HG02798 (cell line): ENCODE results near the gene CAVIN1.
"Not testable (repeated sequence)": the region's sequence is repeated elsewhere in the genome, so short reads cannot be mapped to it uniquely, and the experiment has no call there.

Source experiments
- ATAC-seq: cut with Tn5 transposase; IDR thresholded peaks from one replicate; pipeline ENCODE4 v1.9.1; 2021; ENCODE audit warnings: mild to moderate bottlenecking; ENCODE audit not compliant: unreplicated experiment, poor library complexity

Gene CAVIN1

DNA sequence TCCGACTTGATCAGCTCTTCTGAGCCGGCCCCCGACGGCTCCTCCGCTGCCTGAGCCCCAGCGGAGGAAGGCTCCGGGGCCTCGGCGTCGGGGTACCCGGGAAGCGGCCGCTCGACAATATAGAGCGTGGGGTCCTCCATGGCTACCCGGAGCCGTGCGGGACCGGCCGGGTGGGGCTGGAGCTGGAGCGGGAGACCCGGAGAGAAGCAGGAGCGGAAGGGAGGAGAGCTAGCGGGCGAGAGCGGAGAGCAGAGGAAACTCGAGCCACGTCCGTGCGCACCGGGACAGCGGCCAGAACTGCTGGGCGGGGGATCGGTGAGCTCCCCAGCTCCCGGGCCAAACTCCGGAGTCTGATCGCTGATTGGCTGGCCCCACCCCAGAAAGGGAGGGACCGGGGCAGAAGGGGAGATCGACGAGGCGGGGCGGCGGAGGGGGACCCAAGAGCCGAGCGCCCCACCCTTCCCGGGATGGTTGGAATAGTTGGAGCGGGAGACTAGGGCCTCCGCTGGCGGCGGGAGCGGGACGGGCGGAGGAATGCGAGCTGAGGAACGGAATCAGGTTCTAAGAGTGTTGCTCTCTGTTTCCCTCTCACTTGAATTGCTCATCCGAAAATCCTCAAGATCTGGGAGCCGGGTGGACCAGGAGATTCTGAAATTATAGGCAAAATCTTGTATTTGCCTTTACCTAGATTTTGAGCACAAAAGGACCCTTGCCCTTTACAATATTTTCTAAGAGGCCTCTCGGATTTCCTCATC, at the start of gene CAVIN1:
CAVIN1 (minus strand) TSS at position 299 of the 755 bp plus-strand sequence; CDS start at position 140, 159 bp downstream.
- ATAC-seq, result no peak

DNA sequence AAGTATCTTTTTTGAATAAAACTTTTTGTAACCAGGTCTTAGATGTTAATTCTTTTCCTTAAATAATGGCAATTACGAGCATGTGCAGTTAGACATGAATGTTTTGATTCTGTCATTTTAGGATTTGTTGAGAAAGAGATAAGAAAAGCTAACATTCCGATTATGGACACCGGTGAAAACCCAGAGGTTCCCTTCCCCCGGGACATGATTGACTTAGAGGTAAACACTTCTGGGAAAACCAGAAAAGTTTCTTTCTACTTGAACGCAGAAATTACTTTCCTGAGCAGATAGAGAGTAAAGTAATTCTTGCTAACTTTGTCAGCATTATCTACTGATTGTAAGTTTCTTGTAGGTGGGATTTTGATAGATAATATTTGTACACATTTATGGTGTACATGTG, 44.8 kb upstream of the CAVIN1 start:
- ATAC-seq, result no peak

DNA sequence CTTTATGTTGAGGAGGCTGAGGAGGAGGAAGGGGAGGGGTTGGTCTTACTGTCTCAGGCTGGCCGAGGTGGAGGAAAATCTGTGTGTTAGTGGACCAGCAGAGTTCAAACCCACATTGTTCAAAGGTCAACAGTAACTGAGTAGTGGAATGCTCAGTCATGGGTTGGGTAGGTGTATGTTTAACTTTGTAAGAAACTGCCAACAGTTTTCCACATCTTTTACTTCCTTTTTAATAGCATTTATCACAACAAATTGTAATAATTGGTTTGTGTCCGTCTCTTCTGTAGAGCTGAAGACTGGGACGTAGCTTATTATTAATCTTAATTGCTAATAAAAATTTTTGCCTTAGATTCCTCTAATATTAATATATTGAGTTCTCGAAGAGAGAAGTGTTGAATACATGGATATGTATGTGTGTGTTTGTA, 40.9 kb upstream of the CAVIN1 start:
- no peak for ATAC-seq

GRCh38 chr17:42460371-42460770, 37.3 kb upstream of the CAVIN1 start:
- ATAC-seq, result no peak

GRCh38 chr17:42459801-42460281, 36.8 kb upstream of the CAVIN1 start:
- no peak for ATAC-seq

GRCh38 chr17:42459256-42459800, 36.3 kb upstream of the CAVIN1 start:
- no peak for ATAC-seq

DNA sequence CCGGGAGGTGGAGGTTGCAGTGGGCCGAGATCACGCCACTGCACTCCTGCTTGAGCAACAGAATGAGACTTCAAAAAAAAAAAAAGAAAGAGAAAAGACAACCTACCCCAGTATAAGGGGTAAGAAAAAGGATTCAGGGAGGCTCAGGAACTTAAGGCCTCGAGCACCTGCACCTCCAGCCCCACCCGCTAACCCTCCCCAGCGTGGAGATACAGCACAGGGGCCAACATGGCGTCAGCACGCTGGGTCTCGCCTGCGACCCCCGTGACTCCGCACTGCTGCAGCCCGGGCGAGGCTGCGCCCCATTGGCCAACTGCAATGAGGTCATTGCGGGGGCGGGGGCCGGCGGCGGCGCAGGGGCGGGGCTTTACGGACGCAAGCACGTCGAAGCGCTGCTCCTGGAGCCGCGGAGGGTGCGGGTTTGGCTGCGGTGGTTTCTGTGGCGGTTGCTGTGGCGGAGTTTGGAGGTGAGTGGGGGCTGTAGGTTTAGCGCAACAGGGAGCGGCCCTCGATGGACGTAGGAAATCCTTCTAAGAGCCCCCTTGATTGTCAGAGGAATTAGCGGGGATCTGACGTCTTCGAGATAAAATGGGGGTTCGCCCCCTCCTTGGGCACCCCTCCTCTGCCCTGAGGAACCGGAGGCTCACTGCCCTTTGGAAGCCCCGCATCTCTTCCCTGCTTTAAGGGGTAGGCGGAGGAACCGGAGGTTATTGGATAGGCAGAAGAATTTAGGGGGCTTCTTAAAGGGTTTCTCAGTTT, 35.6 kb upstream of the CAVIN1 start, which contains the start of gene ATP6V0A1:
ATP6V0A1 (plus strand) TSS at position 382 of the 759 bp plus-strand sequence. CDS start 2,017 bp downstream, outside the sequence.
- ATAC-seq, result peak; percentile 88

- no peak for ATAC-seq
Measured at GRCh38 chr17:42457107-42457792, 34.2 kb upstream of the CAVIN1 start.

- ATAC-seq, result no peak
Measured at GRCh38 chr17:42456223-42457106, 33.4 kb upstream of the CAVIN1 start.

GRCh38 chr17:42454987-42455386, 31.9 kb upstream of the CAVIN1 start:
- not testable (repeated sequence) for ATAC-seq

GRCh38 chr17:42453439-42453838, 30.4 kb upstream of the CAVIN1 start:
- no peak for ATAC-seq

GRCh38 chr17:42451270-42451669, 28.2 kb upstream of the CAVIN1 start:
- not testable (repeated sequence) for ATAC-seq

DNA sequence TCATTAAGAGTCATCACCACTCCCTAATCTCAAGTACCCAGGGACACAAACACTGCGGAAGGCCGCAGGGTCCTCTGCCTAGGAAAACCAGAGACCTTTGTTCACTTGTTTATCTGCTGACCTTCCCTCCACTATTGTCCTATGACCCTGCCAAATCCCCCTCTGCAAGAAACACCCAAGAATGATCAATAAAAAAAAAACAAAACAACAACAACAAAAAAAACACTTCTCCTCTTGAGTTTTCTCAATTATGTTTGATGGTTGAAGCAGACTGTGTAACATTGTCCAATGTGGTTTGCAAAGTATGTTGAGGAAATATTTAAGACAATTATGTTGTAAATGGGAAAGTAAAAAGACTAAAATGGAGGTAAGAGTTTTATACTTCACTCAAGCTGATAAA, 26.8 kb upstream of the CAVIN1 start:
- not testable (repeated sequence) for ATAC-seq

DNA sequence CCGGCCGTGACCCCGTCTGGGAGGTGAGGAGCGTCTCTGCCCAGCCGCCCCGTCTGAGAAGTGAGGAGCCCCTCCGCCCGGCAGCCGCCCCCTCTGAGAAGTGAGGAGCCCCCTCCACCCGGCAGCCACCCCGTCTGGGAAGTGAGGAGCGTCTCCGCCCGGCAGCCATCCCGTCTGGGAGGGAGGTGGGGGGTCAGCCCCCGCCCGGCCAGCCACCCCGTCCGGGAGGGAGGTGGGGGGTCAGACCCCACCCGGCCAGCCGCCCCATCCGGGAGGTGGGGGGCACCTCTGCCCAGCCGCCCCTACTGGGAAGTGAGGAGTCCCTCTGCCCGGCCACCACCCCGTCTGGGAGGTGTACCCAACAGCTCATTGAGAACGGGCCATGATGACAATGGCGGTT, 26.1 kb upstream of the CAVIN1 start:
- not testable (repeated sequence) for ATAC-seq

DNA sequence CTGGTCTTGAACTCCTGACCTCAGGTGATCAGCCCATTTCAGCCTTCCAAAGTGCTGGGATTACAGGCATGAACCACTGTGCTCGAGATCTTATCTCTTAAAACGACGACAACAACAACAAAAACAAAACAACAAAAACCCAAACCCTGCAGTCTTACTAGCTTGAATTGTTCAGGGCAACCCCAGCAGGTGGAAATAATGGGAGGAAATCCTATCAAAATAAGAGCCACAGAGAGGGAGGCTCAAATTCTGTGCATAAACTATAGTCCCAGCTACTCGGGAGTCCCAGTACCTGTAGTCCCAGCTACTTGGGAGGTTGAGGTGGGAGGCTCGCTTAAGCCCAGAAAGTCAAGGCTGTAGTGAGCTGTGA, 19.1 kb upstream of the CAVIN1 start:
- ATAC-seq, result no peak

GRCh38 chr17:42441371-42442195, 18.5 kb upstream of the CAVIN1 start:
- no peak for ATAC-seq

DNA sequence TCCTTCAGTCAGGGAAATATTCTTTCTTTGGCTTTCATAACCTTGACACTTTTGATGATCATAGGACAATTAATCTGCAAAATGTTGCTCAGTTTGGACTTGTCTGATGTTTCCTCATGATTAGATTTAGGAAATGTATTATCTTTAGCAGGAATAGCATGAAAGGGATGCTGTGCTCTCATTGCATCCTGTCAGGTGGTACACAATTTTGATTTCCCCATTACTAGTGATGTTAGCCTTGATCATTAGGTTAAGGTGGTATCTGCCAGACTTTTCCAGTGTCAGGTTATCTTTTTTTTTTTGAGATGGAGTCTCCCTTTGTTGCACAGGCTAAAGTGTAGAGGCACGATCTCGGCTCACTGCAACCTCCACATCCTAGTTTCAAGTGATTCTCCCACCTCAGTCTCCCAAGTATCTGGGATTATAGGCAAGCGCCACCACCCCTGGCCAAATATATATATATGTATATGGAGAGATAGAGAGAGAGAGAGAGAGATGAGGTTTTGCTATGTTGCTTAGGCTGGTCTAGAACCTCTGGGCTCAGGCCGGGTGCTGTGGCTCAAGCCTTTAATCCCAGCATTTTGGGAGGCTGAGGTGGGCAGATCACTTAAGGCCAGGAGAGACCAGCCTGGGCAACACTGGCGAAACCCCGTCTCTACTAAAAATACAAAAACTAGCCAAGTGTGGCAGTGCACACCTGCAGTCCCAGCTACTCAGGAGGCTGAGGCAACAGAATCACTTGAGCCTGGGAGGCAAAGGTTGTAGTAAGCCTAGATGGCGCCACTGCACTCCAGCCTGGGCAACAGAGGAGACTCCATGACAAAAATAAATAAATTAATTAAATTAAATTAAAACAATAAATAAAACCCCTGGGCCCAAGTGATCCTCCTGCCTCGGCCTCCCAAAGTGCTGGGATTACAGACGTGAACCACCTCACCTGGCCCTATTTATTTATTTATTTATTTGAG, 15.8 kb upstream of the CAVIN1 start:
- no peak for ATAC-seq

- ATAC-seq, result no peak
Measured at GRCh38 chr17:42436391-42436790, 13.3 kb upstream of the CAVIN1 start.
